NT2/D1 (cell line): ENCODE measurements around the gene TK1.
"Not testable (repeated sequence)": the region's sequence is repeated elsewhere in the genome, so short reads cannot be mapped to it uniquely, and the experiment has no call there.

Experiments
- DNase-seq: peaks from one replicate; pipeline ENCODE4 v3.0.0-alpha.2; 2011; ENCODE audit warnings: low read depth, low spot score
- H3K27me3 ChIP-seq: 2 replicates; pipeline ENCODE4 v1.6.0; 2011; ENCODE audit warnings: mild to moderate bottlenecking; ENCODE audit not compliant: insufficient read length, insufficient read depth
- H3K36me3 ChIP-seq: 2 replicates; pipeline ENCODE4 v1.6.1; 2011; ENCODE audit warnings: mild to moderate bottlenecking, low read length, mixed read lengths; ENCODE audit not compliant: insufficient read depth, insufficient read length
- H3K4me1 ChIP-seq: 2 replicates; pipeline ENCODE4 v1.5.1; 2011; ENCODE audit not compliant: insufficient read depth, insufficient read length
- H3K4me3 ChIP-seq: 2 replicates; pipeline ENCODE4 v1.5.1; 2011; ENCODE audit warnings: low read depth; ENCODE audit not compliant: insufficient read length
- H3K9ac ChIP-seq: 2 replicates; pipeline ENCODE4 v1.6.0; 2011; ENCODE audit warnings: low read depth; ENCODE audit not compliant: insufficient read length
- H3K9me3 ChIP-seq: 2 replicates; pipeline ENCODE4 v1.5.1; 2011; ENCODE audit warnings: mild to moderate bottlenecking, low read length; ENCODE audit not compliant: insufficient read depth
- SUZ12 ChIP-seq: IDR thresholded peaks from 2 replicates; pipeline ENCODE4 v1.6.1; 2011; ENCODE audit not compliant: insufficient read length, insufficient read depth; ENCODE audit errors: extremely low read depth
- YY1 ChIP-seq: IDR thresholded peaks from 2 replicates; pipeline ENCODE4 v1.6.1; 2011; ENCODE audit not compliant: insufficient read length, insufficient read depth
- ZNF274 ChIP-seq: IDR thresholded peaks from 2 replicates; pipeline ENCODE4 v1.6.1; 2011; ENCODE audit warnings: mild to moderate bottlenecking, low read depth, low read length

Gene TK1

GRCh38 chr17:78140169-78141051 lies 46.4 kb downstream of the TK1 start:
- Histone ChIP-seq H3K4me1 (peaks cover 27% of the 10 kb centered on the region), H3K27me3 (peaks cover 2% of the 10 kb centered on the region), H3K4me3 (peak overlapping the region; percentile 27), H3K9ac (peak overlapping the region; percentile 76), H3K36me3 (no peaks in the 10 kb centered on the region), H3K9me3 (no peaks in the 10 kb centered on the region)
- no peak for TF ChIP-seq YY1
- TF ChIP-seq ZNF274, result no peak
- no peak for TF ChIP-seq SUZ12
- peak; percentile 91 for DNase-seq

GRCh38 chr17:78139861-78140168 lies 47.0 kb downstream of the TK1 start:
- H3K27me3 ChIP-seq, H3K36me3 ChIP-seq, DNase-seq, H3K9me3 ChIP-seq, H3K9ac ChIP-seq, H3K4me3 ChIP-seq: not testable (repeated sequence)
- H3K4me1 ChIP-seq, result peaks cover 21% of the 10 kb centered on the region

- Histone ChIP-seq H3K4me3 (no peak overlapping the region), H3K36me3 (no peaks in the 10 kb centered on the region), H3K4me1 (peaks cover 21% of the 10 kb centered on the region), H3K9ac (no peak overlapping the region), H3K27me3 (peaks cover 10% of the 10 kb centered on the region), H3K9me3 (no peaks in the 10 kb centered on the region)
- no peak for DNase-seq
- no peak for TF ChIP-seq ZNF274
- no peak for TF ChIP-seq YY1
- TF ChIP-seq SUZ12, result no peak
Observed at GRCh38 chr17:78138204-78139060, 48.4 kb downstream of the TK1 start.

GRCh38 chr17:78137392-78138203 lies 49.3 kb downstream of the TK1 start:
- H3K4me3 ChIP-seq, result no peak overlapping the region
- peaks cover 19% of the 10 kb centered on the region for H3K27me3 ChIP-seq
- H3K4me1 ChIP-seq, result peaks cover 24% of the 10 kb centered on the region
- H3K36me3 ChIP-seq, result no peaks in the 10 kb centered on the region
- H3K9me3 ChIP-seq, result no peaks in the 10 kb centered on the region
- TF ChIP-seq YY1, result no peak
- no peak for TF ChIP-seq SUZ12
- no peak for DNase-seq
- H3K9ac ChIP-seq, result no peak overlapping the region

GRCh38 chr17:78135858-78136500 lies 50.9 kb downstream of the TK1 start:
- DNase-seq, result no peak
- Histone ChIP-seq H3K4me1 (peaks cover 24% of the 10 kb centered on the region), H3K36me3 (no peaks in the 10 kb centered on the region), H3K27me3 (peaks cover 33% of the 10 kb centered on the region), H3K9me3 (no peaks in the 10 kb centered on the region), H3K9ac (no peak overlapping the region), H3K4me3 (no peak overlapping the region)
- TF ChIP-seq YY1 (no peak), SUZ12 (no peak), ZNF274 (no peak)

- Histone ChIP-seq H3K9ac (no peak overlapping the region), H3K9me3 (no peaks in the 10 kb centered on the region), H3K36me3 (no peaks in the 10 kb centered on the region), H3K4me1 (peaks cover 26% of the 10 kb centered on the region), H3K4me3 (no peak overlapping the region), H3K27me3 (peaks cover 37% of the 10 kb centered on the region)
- DNase-seq, result no peak
- TF ChIP-seq SUZ12 (no peak), ZNF274 (no peak), YY1 (no peak)
Observed at GRCh38 chr17:78134899-78135385, 51.9 kb downstream of the TK1 start.
